CD4-positive, alpha-beta memory T cell (primary cell): ENCODE measurements around the gene ACAA2. TPM values are rescaled to one million over a fixed set of nuclear protein-coding genes. Genes with fewer than 3 reads are reported as not detected.

Experiments
- CTCF ChIA-PET: fragments of 350-600 bp; sonication (Branson Sonifier 250); formaldehyde crosslinking; loops from one replicate; lab custom pipeline; 2021; ENCODE audit warnings: inconsistent platforms; ENCODE audit not compliant: partially characterized antibody; lab: Charles Lee
- POLR2A ChIA-PET: fragments of 350-600 bp; sonication (Branson Sonifier 250); formaldehyde crosslinking; loops from one replicate; lab custom pipeline; 2021; ENCODE audit not compliant: partially characterized antibody; lab: Charles Lee
- DNase-seq, 5 donors: peaks; one replicate each; pipeline versions ENCODE4 v3.0.0 to v3.0.0-alpha.2; 2020 to 2022; ENCODE audit warnings: mixed read lengths in 1 of 5
- H3K27ac ChIP-seq: one replicate; pipeline ENCODE4 v1.7.0; 2013; ENCODE audit warnings: low read depth, low read length
- H3K27me3 ChIP-seq: 2 replicates; pipeline ENCODE4 v1.7.0; 2013; ENCODE audit warnings: mild to moderate bottlenecking, low read length, moderate library complexity; ENCODE audit not compliant: insufficient read depth
- H3K36me3 ChIP-seq: 2 replicates; pipeline ENCODE4 v1.7.0; 2013; ENCODE audit warnings: mild to moderate bottlenecking, low read length, moderate library complexity; ENCODE audit not compliant: insufficient read depth
- H3K4me1 ChIP-seq: 2 replicates; pipeline ENCODE4 v1.7.0; 2013; ENCODE audit warnings: mild to moderate bottlenecking, low read length, moderate library complexity; ENCODE audit not compliant: insufficient read depth
- H3K4me3 ChIP-seq, 2 donors: one replicate each; pipeline ENCODE4 v1.7.0; 2013; ENCODE audit warnings: low read length in 2 of 2, mild to moderate bottlenecking in 1 of 2
- H3K9me3 ChIP-seq, 2 donors: one replicate each; pipeline ENCODE4 v1.7.0; 2013; ENCODE audit warnings: low read length in 2 of 2, control low read depth in 1 of 2; ENCODE audit not compliant: control insufficient read depth in 1 of 2
- H3K27ac Mint-ChIP-seq, 7 donors: one replicate each; pipeline ENCODE4 v1.8.0; 2020 to 2021; ENCODE audit warnings: mixed read lengths in 7 of 7, mild to moderate bottlenecking in 6 of 7, inconsistent platforms in 3 of 7, moderate library complexity in 3 of 7
- H3K27me3 Mint-ChIP-seq, 2 donors: one replicate each; pipeline ENCODE4 v1.8.0; 2020 to 2021; ENCODE audit warnings: mixed read lengths in 2 of 2
- H3K36me3 Mint-ChIP-seq, 2 donors: one replicate each; pipeline ENCODE4 v1.8.0; 2020 to 2021; ENCODE audit warnings: mixed read lengths in 2 of 2, inconsistent platforms in 1 of 2, mild to moderate bottlenecking in 1 of 2
- H3K4me1 Mint-ChIP-seq, 4 donors: one replicate each; pipeline ENCODE4 v1.8.0; 2020 to 2021; ENCODE audit warnings: mixed read lengths in 4 of 4, mild to moderate bottlenecking in 1 of 4
- H3K4me3 Mint-ChIP-seq, 8 donors: one replicate each; pipeline ENCODE4 v1.8.0; 2020 to 2021; ENCODE audit warnings: mixed read lengths in 8 of 8, mild to moderate bottlenecking in 7 of 8, moderate library complexity in 6 of 8, inconsistent platforms in 3 of 8
- H3K9me3 Mint-ChIP-seq, 8 donors: one replicate each; pipeline ENCODE4 v1.8.0; 2020 to 2021; ENCODE audit warnings: mixed read lengths in 8 of 8, mild to moderate bottlenecking in 5 of 8, inconsistent platforms in 3 of 8, moderate library complexity in 1 of 8
- intact Hi-C: fragments of 100-400 bp; cut with micrococcal nuclease; formaldehyde crosslinking; loops from one replicate; pipeline ENCODE4 v1.15.1; 2023
- polyA plus RNA-seq, 2 donors: library from polyadenylated mRNA; unstranded; fragments of 300-500 nt; fragmentation: Illumina TruSeq; gene quantifications; one replicate each; pipeline ENCODE4 v1.2.3, GENCODE V29; 2021
- total RNA-seq, 2 experiments: library from RNA; stranded (reverse); gene quantifications; one replicate each; pipeline ENCODE4 v1.2.3, GENCODE V29; 2021

The ACAA2 gene
- total and polyA plus RNA-seq, 4 experiments from 2014 or later: 21.8 to 150 (median 44.1) TPM

DNA sequence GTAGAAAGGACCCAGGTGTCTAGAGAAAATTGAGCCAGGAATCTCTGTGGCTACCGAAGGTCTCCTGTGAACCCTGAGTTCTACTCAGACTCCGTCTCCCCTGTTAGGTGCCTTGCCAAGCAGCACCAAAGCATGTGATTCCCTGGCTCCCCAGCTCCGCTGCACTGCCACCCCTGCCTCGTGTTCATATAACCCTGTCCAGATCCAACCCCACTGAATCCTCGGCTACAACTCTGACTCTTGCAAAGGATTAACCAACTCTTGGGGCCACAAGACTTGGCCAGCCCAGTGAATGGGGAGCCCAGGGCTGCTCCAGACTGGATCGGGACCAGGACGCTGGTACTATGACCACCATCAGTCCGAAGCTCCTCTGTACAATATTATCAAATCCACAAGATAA, 37.3 kb upstream of the ACAA2 start:
- no peaks in the 10 kb centered on the region for H3K9me3 ChIP-seq
- H3K27ac Mint-ChIP-seq: no peak overlapping the region
- peaks cover 0 to 2% (median 0%) of the 10 kb centered on the region in 8 donors for H3K9me3 Mint-ChIP-seq
- CTCF ChIA-PET: interaction anchor here (1.0 to 2.1 kb wide), 3 partner anchors 8 to 353 kb away, joined by 3 to 8 read pairs (median 4); no protein-coding TSS in a partner anchor
- H3K27ac ChIP-seq: no peak overlapping the region
- POLR2A ChIA-PET: no interaction called here
- no peaks in the 10 kb centered on the region for H3K36me3 ChIP-seq
- H3K27me3 Mint-ChIP-seq: peaks cover 3 to 4% of the 10 kb centered on the region in 2 donors
- DNase-seq: no peak
- no peak overlapping the region for H3K4me3 ChIP-seq
- H3K36me3 Mint-ChIP-seq: no peaks in the 10 kb centered on the region
- H3K4me1 Mint-ChIP-seq: peaks cover 0 to 4% (median 0%) of the 10 kb centered on the region in 4 donors
- intact Hi-C loops: no loop called here
- no peaks in the 10 kb centered on the region for H3K4me1 ChIP-seq
- H3K27me3 ChIP-seq: no peaks in the 10 kb centered on the region
- H3K4me3 Mint-ChIP-seq: no peak overlapping the region

GRCh38 chr18:49849331-49850217, 36.2 kb upstream of the ACAA2 start:
- H3K4me3 Mint-ChIP-seq: no peak overlapping the region
- DNase-seq: no peak
- peaks cover 0 to 2% (median 0%) of the 10 kb centered on the region in 8 donors for H3K9me3 Mint-ChIP-seq
- ChIA-PET POLR2A (no interaction called here), CTCF (interaction anchor here (1.4 to 2.1 kb wide), 2 partner anchors 9 to 11 kb away, joined by 4 to 8 read pairs; no protein-coding TSS in a partner anchor)
- Histone ChIP-seq H3K36me3 (no peaks in the 10 kb centered on the region), H3K9me3 (no peaks in the 10 kb centered on the region), H3K4me3 (no peak overlapping the region), H3K4me1 (no peaks in the 10 kb centered on the region), H3K27me3 (no peaks in the 10 kb centered on the region), H3K27ac (no peak overlapping the region)
- peaks cover 0 to 4% (median 1%) of the 10 kb centered on the region in 4 donors for H3K4me1 Mint-ChIP-seq
- intact Hi-C loops: no loop called here
- H3K27me3 Mint-ChIP-seq: peaks cover 3 to 4% of the 10 kb centered on the region in 2 donors
- no peaks in the 10 kb centered on the region for H3K36me3 Mint-ChIP-seq
- no peak overlapping the region for H3K27ac Mint-ChIP-seq

DNA sequence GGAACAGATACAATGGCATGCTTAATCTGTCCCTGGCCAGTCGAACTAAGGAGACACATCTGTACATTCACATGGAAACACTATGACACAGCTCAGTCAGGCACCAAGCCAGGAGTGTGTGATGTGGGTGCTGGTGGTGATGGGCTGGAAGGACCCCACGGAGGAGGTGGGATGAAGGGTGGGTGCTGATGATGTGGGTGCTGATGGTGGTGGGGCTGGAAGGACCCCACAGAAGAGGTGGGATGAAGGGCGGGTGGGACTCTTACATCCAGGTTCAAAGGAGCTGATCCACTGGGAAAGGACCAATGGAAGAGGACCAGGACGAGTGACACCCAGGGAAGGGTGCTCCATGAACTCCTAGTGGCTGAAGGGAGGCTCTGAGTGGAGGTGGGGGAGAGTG, 34.8 kb upstream of the ACAA2 start:
- ChIA-PET CTCF (interaction anchor here (1.9 kb wide), 1 partner anchor 10 kb away, joined by 5 read pairs; no protein-coding TSS in a partner anchor), POLR2A (no interaction called here)
- Histone ChIP-seq H3K27me3 (no peaks in the 10 kb centered on the region), H3K4me1 (no peaks in the 10 kb centered on the region), H3K36me3 (no peaks in the 10 kb centered on the region), H3K27ac (no peak overlapping the region), H3K4me3 (no peak overlapping the region), H3K9me3 (no peaks in the 10 kb centered on the region)
- Mint-ChIP-seq H3K27ac (no peak overlapping the region), H3K36me3 (no peaks in the 10 kb centered on the region), H3K4me3 (no peak overlapping the region), H3K9me3 (peaks cover 0 to 2% (median 0%) of the 10 kb centered on the region in 8 donors), H3K4me1 (peaks cover 0 to 6% (median 2%) of the 10 kb centered on the region in 4 donors), H3K27me3 (peaks cover 3 to 4% of the 10 kb centered on the region in 2 donors)
- no peak for DNase-seq
- intact Hi-C loops: no loop called here

DNA sequence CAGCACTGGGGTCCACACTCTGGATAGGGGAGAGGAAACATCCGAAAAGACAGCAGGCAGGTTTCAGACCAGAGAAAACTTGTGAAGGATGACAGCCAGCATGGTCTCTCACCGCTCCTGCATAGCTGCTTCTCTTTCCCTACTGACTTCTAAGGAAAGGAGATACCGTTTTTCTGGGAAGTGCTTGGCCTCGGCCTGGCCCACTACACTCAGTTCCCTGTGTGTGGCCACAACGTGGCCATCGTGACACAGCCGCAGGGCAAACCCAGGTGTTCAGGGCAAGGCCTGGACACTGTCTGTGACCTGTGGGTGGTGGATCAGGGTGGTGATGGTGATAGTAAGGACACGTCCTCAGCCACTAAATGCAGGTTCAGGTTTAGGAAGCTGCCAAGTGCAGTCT, 34.2 kb upstream of the ACAA2 start:
- no peak overlapping the region for H3K27ac Mint-ChIP-seq
- Histone ChIP-seq H3K4me3 (no peak overlapping the region), H3K4me1 (no peaks in the 10 kb centered on the region), H3K36me3 (no peaks in the 10 kb centered on the region), H3K27ac (no peak overlapping the region), H3K9me3 (no peaks in the 10 kb centered on the region), H3K27me3 (no peaks in the 10 kb centered on the region)
- no peaks in the 10 kb centered on the region for H3K9me3 Mint-ChIP-seq
- H3K4me1 Mint-ChIP-seq: peaks cover 0 to 6% (median 2%) of the 10 kb centered on the region in 4 donors
- CTCF ChIA-PET: interaction anchor here (0.6 to 1.9 kb wide), 3 partner anchors 9 to 344 kb away, joined by 4 to 5 read pairs (median 4); no protein-coding TSS in a partner anchor
- intact Hi-C loops: no loop called here
- no peaks in the 10 kb centered on the region for H3K36me3 Mint-ChIP-seq
- H3K4me3 Mint-ChIP-seq: no peak overlapping the region
- POLR2A ChIA-PET: no interaction called here
- peaks cover 3 to 4% of the 10 kb centered on the region in 2 donors for H3K27me3 Mint-ChIP-seq
- DNase-seq: no peak

DNA sequence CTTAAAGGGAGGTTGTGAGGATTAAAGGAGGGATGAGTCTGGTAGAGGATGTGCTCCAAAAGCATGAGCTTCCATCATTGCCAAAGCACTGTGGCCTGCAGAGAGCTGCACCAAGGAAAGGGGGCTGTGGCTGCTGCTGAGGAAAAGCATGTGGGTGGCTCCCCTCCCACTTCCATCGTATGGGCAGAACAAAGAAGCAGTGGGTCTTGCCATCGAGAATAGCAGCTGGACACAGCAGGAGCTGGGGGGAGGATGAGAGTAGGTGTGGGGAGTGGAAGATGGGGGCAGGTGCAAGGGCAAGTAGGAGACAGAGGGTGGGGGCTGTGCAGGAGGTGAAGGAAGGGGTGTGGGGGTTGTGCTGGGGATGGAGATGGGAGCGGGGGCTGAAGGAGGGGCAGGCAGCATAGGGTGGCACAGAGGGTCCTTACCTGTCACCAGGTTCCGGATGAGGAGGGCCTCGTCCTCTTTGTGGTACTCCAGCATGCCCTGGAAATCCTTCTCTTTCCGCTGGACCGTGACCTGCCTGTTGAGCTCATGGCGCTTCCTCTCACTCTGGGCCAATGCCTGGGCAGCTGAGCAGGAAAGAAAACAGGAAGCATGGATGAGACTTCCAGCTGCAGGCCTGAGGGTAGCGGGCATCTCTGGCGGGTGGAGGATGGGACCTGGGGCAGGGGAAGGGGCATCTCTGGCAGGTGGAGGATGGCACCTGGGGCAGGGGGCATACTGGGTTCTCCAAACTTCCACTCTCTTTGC, 33.6 kb upstream of the ACAA2 start:
- intact Hi-C loops: no loop called here
- ChIA-PET CTCF (interaction anchor here (0.6 to 1.9 kb wide), 3 partner anchors 9 to 343 kb away, joined by 4 to 5 read pairs (median 4); no protein-coding TSS in a partner anchor), POLR2A (no interaction called here)
- no peaks in the 10 kb centered on the region for H3K36me3 ChIP-seq
- Mint-ChIP-seq H3K27ac (peak overlapping the region in 1 of 7 donors; percentile 29), H3K27me3 (peaks cover 3 to 4% of the 10 kb centered on the region in 2 donors), H3K36me3 (no peaks in the 10 kb centered on the region), H3K9me3 (no peaks in the 10 kb centered on the region), H3K4me1 (peaks cover 0 to 6% (median 2%) of the 10 kb centered on the region in 4 donors), H3K4me3 (no peak overlapping the region)
- DNase-seq: no peak
- H3K9me3 ChIP-seq: no peaks in the 10 kb centered on the region
- H3K27me3 ChIP-seq: no peaks in the 10 kb centered on the region
- no peak overlapping the region for H3K4me3 ChIP-seq
- H3K4me1 ChIP-seq: no peaks in the 10 kb centered on the region
- no peak overlapping the region for H3K27ac ChIP-seq

GRCh38 chr18:49846361-49846662, 33.0 kb upstream of the ACAA2 start:
- peak overlapping the region in 1 of 7 donors; percentile 4 for H3K27ac Mint-ChIP-seq
- Histone ChIP-seq H3K4me3 (no peak overlapping the region), H3K36me3 (no peaks in the 10 kb centered on the region), H3K27me3 (no peaks in the 10 kb centered on the region), H3K4me1 (no peaks in the 10 kb centered on the region), H3K27ac (no peak overlapping the region), H3K9me3 (no peaks in the 10 kb centered on the region)
- no peak for DNase-seq
- ChIA-PET CTCF (interaction anchor here (1.9 kb wide), 1 partner anchor 12 kb away, joined by 5 read pairs; no protein-coding TSS in a partner anchor), POLR2A (no interaction called here)
- H3K36me3 Mint-ChIP-seq: no peaks in the 10 kb centered on the region
- H3K4me1 Mint-ChIP-seq: peaks cover 0 to 6% (median 2%) of the 10 kb centered on the region in 4 donors
- H3K9me3 Mint-ChIP-seq: no peaks in the 10 kb centered on the region
- intact Hi-C loops: no loop called here
- H3K4me3 Mint-ChIP-seq: no peak overlapping the region
- peaks cover 3 to 4% of the 10 kb centered on the region in 2 donors for H3K27me3 Mint-ChIP-seq
